AG09309 (cell line): ENCODE results near the gene SMAD3.

Source experiments
- DNase-seq: peaks from one replicate; pipeline ENCODE4 v3.0.0-alpha.2; 2010; ENCODE audit warnings: low read depth
- H3K4me3 ChIP-seq: 2 replicates; pipeline ENCODE4 v1.5.1; 2011; ENCODE audit warnings: mild to moderate bottlenecking, low read depth, low read length, moderate library complexity; ENCODE audit not compliant: control insufficient read depth
- TF ChIP-seq, protein P1 (sequence below): IDR thresholded peaks from 2 replicates; pipeline ENCODE4 v1.5.1; 2011; ENCODE audit warnings: mild to moderate bottlenecking, low read depth, low read length, inconsistent platforms; ENCODE audit not compliant: insufficient read depth, control insufficient read depth; ENCODE audit errors: missing control alignments

SMAD3 gene

DNA sequence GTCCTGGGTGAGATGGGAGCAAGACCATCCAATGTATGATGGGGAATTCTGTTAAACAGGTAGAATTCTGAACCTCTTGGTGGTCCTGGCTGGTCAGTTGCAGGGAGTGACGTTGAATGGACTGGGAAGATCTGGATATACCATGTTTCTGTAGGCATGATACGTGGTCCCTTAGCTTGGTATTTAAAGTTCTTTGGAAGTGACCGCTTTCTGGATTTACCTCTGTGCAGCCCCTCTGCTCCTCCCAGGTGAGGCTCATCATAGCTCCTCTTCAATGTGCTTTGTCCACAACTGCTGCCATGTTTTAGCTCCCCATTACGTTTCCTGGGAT lies 37.2 kb downstream of the SMAD3 start:
- H3K4me3 ChIP-seq, result no peak overlapping the region
- TF ChIP-seq, protein P1, sequence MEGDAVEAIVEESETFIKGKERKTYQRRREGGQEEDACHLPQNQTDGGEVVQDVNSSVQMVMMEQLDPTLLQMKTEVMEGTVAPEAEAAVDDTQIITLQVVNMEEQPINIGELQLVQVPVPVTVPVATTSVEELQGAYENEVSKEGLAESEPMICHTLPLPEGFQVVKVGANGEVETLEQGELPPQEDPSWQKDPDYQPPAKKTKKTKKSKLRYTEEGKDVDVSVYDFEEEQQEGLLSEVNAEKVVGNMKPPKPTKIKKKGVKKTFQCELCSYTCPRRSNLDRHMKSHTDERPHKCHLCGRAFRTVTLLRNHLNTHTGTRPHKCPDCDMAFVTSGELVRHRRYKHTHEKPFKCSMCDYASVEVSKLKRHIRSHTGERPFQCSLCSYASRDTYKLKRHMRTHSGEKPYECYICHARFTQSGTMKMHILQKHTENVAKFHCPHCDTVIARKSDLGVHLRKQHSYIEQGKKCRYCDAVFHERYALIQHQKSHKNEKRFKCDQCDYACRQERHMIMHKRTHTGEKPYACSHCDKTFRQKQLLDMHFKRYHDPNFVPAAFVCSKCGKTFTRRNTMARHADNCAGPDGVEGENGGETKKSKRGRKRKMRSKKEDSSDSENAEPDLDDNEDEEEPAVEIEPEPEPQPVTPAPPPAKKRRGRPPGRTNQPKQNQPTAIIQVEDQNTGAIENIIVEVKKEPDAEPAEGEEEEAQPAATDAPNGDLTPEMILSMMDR, result no peak

GRCh38 chr15:67103021-67103420 lies 37.6 kb downstream of the SMAD3 start:
- no peak overlapping the region for H3K4me3 ChIP-seq
- TF ChIP-seq, protein P1, result no peak
- no peak for DNase-seq

More for the DNA sequence above, 37.2 kb downstream of the SMAD3 start:
- no peak for DNase-seq

DNA sequence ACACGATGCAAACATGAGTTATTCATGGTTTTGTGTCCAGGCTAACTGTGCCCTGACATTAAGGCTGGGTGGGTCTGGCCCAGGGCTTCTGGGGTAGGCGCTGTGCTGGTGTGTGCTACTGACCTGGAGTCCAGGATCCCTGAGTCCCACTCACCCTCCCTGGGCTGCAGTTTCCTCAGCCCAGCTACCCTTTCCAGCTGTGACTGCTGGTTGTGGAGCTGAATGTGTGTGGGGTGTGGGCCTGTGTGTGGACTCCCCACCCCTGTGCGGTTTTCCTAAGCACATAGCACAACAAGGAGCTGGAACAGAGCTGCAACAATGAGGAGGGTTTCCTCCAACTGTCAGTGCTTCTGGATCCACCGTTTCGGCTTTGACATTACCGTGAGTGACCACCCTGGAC lies 38.0 kb downstream of the SMAD3 start:
- TF ChIP-seq, protein P1, result no peak
- DNase-seq, result no peak
- no peak overlapping the region for H3K4me3 ChIP-seq

GRCh38 chr15:67103869-67104268 lies 38.5 kb downstream of the SMAD3 start:
- DNase-seq, result no peak
- TF ChIP-seq, protein P1, result no peak
- H3K4me3 ChIP-seq, result no peak overlapping the region

GRCh38 chr15:67104510-67104909 lies 39.1 kb downstream of the SMAD3 start:
- TF ChIP-seq, protein P1, result no peak
- no peak for DNase-seq
- H3K4me3 ChIP-seq, result no peak overlapping the region

- DNase-seq, result peak; percentile 98
- TF ChIP-seq, protein P1, result no peak
- H3K4me3 ChIP-seq, result no peak overlapping the region
Observed at GRCh38 chr15:67105065-67105951, 39.9 kb downstream of the SMAD3 start.
